Activated gamma-delta T cell treated with anti-CD3 and anti-CD28 coated beads, Interleukin-2, amount 50 U/mL, for 16 hours (primary cell): ENCODE data around the gene CFAP74.

Source experiments
- DNase-seq: peaks from one replicate; pipeline ENCODE4 v3.0.0-alpha.2; 2020; ENCODE audit warnings: low read depth

CFAP74 gene

DNA sequence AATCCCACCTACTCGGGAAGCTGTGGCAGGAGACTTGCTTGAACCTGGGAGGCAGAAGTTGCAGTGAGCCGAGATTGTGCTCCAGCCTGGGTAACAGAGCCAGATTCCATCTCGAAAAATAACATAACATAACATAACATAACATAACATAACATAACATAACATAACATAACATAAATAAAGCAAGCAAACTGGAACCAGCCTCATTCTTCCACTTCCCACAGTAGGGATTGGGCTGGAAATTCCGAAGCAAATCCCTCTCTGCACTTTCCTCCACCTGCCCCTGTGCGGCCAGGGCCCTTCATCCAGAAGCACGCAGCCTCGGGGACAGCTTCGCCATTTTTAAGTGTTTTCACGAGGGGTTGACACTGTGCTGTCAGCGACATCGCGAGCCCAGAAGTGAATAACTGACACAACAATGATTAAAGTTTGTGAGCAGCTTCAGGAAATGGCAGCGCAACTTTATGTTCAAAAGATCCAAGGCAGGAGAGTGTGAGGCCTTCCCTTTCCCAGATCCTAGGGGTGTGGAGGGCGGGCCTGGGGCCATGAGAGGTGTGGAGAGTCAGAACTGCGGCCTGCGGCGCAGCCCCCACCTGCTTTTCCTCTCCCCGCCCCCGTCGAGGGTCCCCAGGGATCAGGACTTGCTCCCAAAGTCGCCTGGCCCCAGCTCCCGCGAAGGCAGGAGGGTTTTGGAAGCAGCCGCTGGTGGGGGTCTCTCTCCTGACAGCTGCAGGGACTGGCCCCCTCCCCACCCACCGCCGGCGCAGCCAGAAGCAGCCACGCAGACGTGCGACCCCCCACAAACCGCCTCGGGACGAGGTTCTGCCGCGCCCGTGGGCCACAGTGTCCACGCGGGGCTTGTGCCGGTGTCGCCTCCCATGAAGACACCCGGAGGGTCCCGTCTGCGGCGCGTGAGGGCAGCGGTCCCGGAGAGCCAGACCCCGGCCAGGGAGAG, 14.9 kb upstream of the CFAP74 start:
- no peak for DNase-seq

DNA sequence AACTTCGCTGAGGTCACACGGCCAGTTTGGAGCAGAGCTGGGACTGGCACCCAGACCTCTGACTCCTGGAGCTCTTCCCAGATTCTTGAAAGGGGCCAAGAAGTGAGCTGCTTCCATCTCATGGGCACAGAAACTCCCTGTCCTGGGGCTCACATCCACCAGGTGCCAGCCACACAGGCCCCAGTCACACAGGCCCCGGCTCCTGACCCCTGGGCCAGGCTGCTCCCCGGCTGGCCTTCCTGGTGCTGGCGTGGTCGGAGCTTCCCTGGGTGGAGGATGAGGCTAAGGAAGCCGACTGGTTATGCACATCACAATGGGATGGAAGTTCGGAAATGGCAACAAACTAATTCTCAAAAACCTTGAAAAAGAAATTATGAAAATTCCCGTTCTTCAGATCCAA, 12.5 kb upstream of the CFAP74 start:
- DNase-seq = no peak

GRCh38 chr1:2014741-2015735, 11.5 kb upstream of the CFAP74 start:
- no peak for DNase-seq

- no peak for DNase-seq
Observed at GRCh38 chr1:2014181-2014580, 10.6 kb upstream of the CFAP74 start.

DNA sequence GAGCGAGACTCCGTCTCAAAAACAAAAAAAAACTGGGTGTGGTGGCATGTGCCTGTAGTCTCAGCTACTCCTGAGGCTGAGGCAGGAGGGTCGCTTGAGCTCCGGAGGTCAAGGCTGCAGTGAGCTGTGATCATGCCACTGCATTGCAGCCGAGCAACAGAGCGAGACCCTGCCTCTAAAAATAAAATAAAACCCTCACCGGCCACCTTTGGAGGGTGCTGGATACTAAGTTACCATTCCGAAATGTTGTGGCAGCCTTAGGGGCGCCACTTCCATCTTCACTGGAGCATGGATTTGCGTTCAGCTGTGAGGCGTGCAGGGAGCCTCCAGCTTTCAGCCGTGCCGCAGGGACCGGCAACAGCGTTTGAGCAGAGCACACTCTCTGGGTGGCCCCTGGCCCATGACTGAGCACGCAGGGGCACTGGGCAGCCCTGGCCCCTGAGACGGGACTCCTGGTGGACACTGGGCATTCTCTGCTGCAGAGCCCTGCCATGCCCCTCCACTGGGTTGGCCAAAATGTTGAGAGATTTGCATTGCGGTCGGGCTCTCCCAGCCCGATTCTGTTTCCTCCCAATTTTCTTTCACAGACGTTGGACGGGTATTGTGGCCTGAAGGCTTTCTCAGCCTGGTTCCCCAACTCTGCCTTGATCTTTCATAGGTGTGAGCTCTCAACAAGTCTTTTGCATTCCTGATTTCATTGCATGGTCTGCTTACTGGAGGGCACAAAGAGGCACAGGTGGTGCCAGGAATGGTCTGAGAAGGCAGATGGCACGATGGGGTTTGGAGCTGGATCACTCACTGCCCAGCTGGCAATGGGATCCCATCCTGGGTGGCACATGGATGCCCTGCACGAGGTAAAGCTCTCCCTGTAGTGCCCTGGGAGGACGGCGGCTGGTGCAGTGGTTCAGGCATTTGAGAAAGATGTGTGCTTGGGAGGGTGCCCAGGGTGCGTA, 5.8 kb upstream of the CFAP74 start:
- DNase-seq = no peak

- no peak for DNase-seq
Observed at GRCh38 chr1:2004856-2005255, 1.3 kb upstream of the CFAP74 start.

DNA sequence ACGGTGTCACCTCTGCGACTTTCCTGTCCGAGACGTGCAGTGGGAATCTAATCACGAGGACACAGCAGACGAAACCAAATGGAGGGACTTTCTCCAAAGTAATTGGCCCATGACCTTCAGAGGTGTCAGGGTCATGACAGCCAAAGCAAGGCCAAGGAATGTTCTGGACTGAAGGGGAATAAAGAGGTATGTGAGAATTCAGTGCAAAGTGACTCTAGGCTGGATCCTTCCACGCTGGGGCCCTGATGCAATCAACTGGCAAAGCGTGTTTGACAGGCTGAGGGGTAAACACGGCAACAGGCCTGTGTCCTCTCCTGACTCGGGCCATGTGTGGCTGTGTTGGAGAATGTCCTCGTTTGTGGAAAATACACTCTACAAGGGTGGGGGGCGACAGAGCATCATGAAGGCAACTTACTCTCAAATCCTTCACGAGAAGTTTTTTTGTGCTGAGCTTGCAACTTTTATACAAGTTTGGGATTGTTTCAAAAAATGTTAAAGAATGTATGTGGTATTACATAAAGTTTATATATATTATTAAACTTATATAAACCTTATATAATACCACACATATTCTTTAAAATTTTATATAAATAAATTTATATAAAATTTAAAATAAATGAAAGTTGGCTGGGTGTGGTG, 1.7 kb downstream of the CFAP74 start:
- no peak for DNase-seq

- DNase-seq = no peak
Observed at GRCh38 chr1:2000850-2001249, 2.7 kb downstream of the CFAP74 start.

DNA sequence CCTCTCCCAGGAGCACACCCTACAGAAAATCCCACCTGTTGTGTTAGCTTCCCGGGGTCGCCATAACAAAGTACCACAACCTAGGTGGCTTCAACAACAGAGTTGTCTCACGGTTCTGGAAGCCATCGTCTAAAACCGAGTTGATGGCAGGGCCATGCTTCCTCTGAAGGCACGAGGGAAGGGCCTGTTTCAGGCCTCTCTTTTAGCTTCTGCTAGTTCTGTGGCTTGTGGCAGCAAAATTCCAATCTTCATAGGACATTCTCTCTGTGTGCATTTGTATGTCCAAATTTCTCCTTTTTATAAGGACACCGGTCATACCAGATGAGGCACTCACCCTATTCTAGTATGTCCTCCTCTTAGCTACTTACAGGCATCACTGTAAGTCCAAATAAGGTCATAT, 3.2 kb downstream of the CFAP74 start:
- no peak for DNase-seq

DNA sequence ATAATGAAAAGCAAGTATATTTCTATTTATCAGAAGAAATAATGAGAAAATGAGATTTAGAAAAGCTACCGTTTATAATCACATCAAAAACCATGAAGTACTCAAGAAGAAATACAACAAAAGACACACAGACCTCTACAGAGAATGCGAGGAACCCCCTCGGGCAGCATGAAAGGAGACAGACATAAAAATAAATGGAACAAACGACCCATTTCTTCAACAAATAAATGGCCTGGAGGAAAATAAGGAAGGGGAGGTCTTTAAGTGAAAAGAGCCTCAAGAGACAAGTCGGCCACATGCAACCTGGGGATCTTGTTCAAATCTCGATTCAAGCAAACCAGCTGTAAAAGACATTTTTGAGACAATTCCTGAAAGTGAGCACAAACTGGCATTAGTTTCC, 6.0 kb downstream of the CFAP74 start:
- DNase-seq = no peak

DNA sequence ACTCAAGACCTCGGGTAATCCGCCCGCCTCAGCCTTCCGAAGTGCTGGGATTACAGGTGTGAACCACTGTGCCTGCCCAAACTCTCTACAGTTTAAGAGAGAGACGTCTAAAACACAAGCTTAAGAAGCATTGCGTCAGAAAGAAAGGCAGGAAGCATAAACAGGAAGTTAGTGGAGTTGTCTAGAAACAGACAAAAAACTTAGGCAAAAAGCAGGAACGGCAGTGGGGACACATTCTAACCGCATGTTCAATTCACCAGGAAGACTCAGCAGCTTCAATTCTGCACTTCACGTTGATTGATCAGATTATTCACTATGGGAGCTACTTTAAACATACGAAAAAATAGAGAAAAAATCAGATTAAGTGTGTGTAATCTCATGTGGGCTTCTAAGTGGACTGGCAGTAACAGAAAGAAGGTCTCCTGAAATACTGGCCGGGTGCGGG, 7.4 kb downstream of the CFAP74 start:
- DNase-seq = no peak

DNA sequence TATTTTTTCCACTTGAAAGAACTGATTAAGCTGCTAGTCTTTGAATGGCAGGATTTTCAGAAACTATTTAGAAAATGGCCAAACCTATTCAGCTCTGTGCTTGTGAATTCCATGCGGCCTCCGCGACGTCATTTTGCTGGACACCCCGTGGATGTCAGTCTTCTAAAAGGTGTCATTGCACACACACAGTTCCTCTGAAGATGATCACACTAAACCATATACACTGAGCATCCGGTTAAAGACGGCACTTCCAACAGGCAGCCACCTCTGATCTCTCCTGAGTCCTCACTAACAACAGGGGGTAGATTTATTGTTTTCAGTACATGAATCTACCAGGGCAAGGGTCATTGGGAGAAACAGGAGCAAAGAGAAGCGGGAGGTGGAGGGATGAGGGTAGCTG, 9.1 kb downstream of the CFAP74 start:
- DNase-seq = no peak

DNA sequence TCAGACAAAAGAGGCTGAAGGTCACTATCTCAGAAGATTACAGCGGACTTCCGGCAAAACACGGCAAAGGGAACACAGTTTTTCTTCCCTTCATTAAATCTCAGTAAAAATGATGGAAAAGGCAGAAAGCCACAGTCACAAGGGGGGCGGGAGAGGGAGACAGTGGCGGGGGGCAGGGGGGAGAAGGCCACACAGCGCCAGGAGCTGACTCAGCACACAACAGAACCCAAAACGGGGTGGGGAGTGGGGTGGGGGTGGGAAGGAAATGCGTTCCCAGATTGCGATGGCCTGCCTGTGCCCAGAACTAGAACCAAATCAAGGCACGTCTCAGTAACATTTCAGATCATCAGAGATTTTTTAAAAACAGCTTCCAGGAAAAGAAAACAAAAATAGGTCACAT, 13.4 kb downstream of the CFAP74 start:
- no peak for DNase-seq

- DNase-seq = no peak
Observed at GRCh38 chr1:1989789-1990188, 13.8 kb downstream of the CFAP74 start.

- no peak for DNase-seq
Observed at GRCh38 chr1:1989102-1989542, 14.5 kb downstream of the CFAP74 start.

GRCh38 chr1:1988061-1988945, 15.3 kb downstream of the CFAP74 start:
- DNase-seq = no peak

GRCh38 chr1:1987142-1987510, 16.5 kb downstream of the CFAP74 start:
- DNase-seq = no peak

DNA sequence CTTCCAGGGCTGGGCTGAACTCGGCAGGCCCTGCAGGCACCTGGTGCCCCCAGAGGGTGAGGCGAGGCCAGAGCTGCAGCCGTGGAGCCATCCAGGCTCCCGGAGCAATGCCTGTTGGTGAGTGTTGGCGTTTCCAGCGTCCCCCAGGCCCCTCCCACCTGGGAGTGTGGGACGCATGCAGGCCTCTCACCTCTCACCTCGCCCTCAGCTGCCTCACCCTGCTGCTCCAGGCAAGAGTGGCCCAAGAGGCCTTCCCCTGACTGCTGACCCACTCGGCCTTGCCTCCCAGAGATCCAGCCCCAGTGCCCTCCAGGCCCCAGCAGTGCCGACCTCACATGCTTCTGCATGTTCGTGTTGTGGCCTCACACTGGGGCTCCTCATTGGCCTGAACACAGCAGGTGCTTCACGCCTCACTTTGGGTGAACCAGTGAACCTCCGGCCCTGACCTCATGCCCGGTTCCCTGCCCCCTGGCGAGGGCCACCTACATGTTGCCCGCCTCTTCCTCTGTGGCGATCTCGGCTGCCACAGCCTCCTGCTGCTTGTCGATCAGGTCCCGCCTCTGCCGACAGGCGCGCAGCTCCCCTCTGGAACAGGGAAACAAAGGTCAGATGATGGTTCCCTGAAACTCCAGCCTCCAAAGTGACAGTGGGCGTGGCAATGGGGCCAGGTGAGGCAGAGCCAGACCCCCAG, 17.0 kb downstream of the CFAP74 start:
- no peak for DNase-seq

DNA sequence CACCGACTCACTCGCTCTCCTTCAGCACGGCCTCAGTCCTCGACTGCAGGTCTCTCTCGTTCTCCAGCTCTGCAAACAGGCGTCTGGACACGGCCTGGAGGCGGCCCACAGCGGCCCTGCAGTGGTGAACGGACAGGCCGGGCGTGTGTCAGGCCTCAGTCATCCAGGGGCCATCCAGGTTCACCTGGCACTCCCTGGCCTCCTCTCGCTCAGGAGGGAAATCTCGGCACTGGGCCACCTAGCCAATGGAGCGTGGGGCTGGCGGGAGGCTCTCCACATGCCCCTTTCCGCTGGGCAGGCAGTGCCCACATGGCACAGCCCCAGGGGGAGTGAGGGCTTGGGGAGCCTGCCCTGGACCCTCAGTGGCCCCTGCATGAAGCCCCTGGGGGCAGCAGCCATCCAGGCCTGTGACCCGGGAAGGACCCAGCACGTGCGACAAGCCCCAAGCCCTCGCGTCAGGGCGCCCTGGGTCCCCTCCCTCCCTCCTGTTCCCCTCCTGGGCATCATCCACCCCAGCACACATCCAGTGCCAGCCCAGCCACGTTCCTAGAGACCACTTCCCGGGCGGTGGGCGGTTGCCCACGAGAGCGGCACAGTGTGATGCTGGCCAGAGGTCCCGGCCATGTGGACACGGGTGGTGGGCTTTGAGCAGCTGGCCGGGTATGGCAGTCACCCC, 18.1 kb downstream of the CFAP74 start:
- no peak for DNase-seq
